Measurements from ENCODE around the gene FSTL4. TPM values are rescaled to one million over a fixed set of nuclear protein-coding genes. Genes with fewer than 3 reads are reported as not detected.

The FSTL4 gene
- total and polyA plus RNA-seq, 2 of the 13 experiments (the other 11 are each of a cell fraction or from before 2014, with no cell fraction given) = 2.1 to 3.0 TPM

GRCh38 chr5:133251296-133252132 is 360.8 kb downstream of the FSTL4 start (continued):
- TF ChIP-seq DNMT3B (CRISPR knock-in tag; conservative IDR thresholded peaks at IDR 0.05) = no peak
- TF ChIP-seq HMG20B (CRISPR knock-in tag; conservative IDR thresholded peaks at IDR 0.05) = no peak
- TF ChIP-seq REPIN1 (CRISPR knock-in tag; IDR thresholded peaks at IDR 0.05; ENCODE audit: borderline replicate concordance, low read depth) = peak; percentile 83
- TF ChIP-seq, protein P1, sequence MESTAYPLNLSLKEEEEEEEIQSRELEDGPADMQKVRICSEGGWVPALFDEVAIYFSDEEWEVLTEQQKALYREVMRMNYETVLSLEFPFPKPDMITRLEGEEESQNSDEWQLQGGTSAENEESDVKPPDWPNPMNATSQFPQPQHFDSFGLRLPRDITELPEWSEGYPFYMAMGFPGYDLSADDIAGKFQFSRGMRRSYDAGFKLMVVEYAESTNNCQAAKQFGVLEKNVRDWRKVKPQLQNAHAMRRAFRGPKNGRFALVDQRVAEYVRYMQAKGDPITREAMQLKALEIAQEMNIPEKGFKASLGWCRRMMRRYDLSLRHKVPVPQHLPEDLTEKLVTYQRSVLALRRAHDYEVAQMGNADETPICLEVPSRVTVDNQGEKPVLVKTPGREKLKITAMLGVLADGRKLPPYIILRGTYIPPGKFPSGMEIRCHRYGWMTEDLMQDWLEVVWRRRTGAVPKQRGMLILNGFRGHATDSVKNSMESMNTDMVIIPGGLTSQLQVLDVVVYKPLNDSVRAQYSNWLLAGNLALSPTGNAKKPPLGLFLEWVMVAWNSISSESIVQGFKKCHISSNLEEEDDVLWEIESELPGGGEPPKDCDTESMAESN (CRISPR knock-in tag; conservative IDR thresholded peaks at IDR 0.05) = peak; percentile 52
- TF ChIP-seq, protein P2, sequence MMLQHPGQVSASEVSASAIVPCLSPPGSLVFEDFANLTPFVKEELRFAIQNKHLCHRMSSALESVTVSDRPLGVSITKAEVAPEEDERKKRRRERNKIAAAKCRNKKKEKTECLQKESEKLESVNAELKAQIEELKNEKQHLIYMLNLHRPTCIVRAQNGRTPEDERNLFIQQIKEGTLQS (CRISPR knock-in tag; IDR thresholded peaks at IDR 0.05) = no peak
- TF ChIP-seq LCORL (IDR thresholded peaks at IDR 0.05) = no peak
- 0 out of 2 replicates have a peak, but pooled peaks have one; percentile 29 for TF ChIP-seq LCORL (CRISPR knock-in tag; IDR thresholded peaks at IDR 0.05)
- TF ChIP-seq SPEN (CRISPR knock-in tag; IDR thresholded peaks at IDR 0.05; ENCODE audit: low read depth) = peak; percentile 46; the same call in 1 of the 2 replicates
- 0 out of 2 replicates have a peak, but pooled peaks have one; percentile 33 for TF ChIP-seq BRD4 (CRISPR knock-in tag; IDR thresholded peaks at IDR 0.05)
- TF ChIP-seq ZNF782 (CRISPR knock-in tag; IDR thresholded peaks at IDR 0.05; ENCODE audit: borderline replicate concordance) = peak; percentile 62; the same call in 1 of the 2 replicates
- TF ChIP-seq IKZF5 (CRISPR knock-in tag; IDR thresholded peaks at IDR 0.05) = 0 out of 2 replicates have a peak, but pooled peaks have one; percentile 11
- TF ChIP-seq GZF1 (CRISPR knock-in tag; IDR thresholded peaks at IDR 0.05) = no peak
- TF ChIP-seq HNF1A (IDR thresholded peaks at IDR 0.05; ENCODE audit: low read depth) = no peak
- 0 out of 2 replicates have a peak, but pooled peaks have one; percentile 31 for TF ChIP-seq HNF1A (CRISPR knock-in tag; IDR thresholded peaks at IDR 0.05; ENCODE audit: borderline replicate concordance)
- 0 out of 2 replicates have a peak, but pooled peaks have one; percentile 47 for TF ChIP-seq ZZZ3 (CRISPR knock-in tag; IDR thresholded peaks at IDR 0.05; ENCODE audit: borderline replicate concordance)
- TF ChIP-seq PAXIP1 (CRISPR knock-in tag; conservative IDR thresholded peaks at IDR 0.05) = peak; percentile 80
- peak; percentile 12; the same call in 1 of the 2 replicates for TF ChIP-seq SNAPC2 (CRISPR knock-in tag; IDR thresholded peaks at IDR 0.05)
- TF ChIP-seq JUND (CRISPR knock-in tag; IDR thresholded peaks at IDR 0.05) = no peak

All from HepG2 (cell line).